MM.1S (cell line): Measurements from ENCODE around the gene DAAM1.

ENCODE experiments used
- DNase-seq: peaks from one replicate; pipeline ENCODE4 v3.0.0-alpha.2; 2015
- H2AFZ ChIP-seq: fragments of 300-600 bp; sonication (generic); 2 replicates; pipeline ENCODE4 v1.6.0; 2016; ENCODE audit warnings: antibody characterized with exemption, low read length
- H3F3A ChIP-seq: fragments of 300-600 bp; sonication (generic); 2 replicates; pipeline ENCODE4 v1.6.1; 2016; ENCODE audit warnings: mild to moderate bottlenecking, antibody characterized with exemption, low read length, moderate library complexity, mixed read lengths; ENCODE audit not compliant: insufficient read depth
- H3K27ac ChIP-seq: fragments of 300-600 bp; sonication (generic); 2 replicates; pipeline ENCODE4 v1.5.1; 2016; ENCODE audit warnings: mild to moderate bottlenecking, low read length
- H3K27me3 ChIP-seq: fragments of 300-600 bp; sonication (generic); replicated peaks from 2 replicates; pipeline ENCODE4 v1.6.0; 2016; ENCODE audit warnings: low read length; ENCODE audit not compliant: insufficient read depth
- H3K36me3 ChIP-seq: fragments of 300-600 bp; sonication (generic); replicated peaks from 2 replicates; pipeline ENCODE4 v1.6.1; 2016; ENCODE audit warnings: mild to moderate bottlenecking, low read length, mixed read lengths; ENCODE audit not compliant: insufficient read depth
- H3K4me1 ChIP-seq: fragments of 300-600 bp; sonication (generic); 2 replicates; pipeline ENCODE4 v1.6.1; 2016; ENCODE audit warnings: low read length, mixed read lengths
- H3K4me2 ChIP-seq: fragments of 300-600 bp; sonication (generic); 2 replicates; pipeline ENCODE4 v1.6.0; 2016; ENCODE audit warnings: low read depth, low read length
- H3K4me3 ChIP-seq: fragments of 300-600 bp; sonication (generic); 2 replicates; pipeline ENCODE4 v1.5.1; 2016; ENCODE audit warnings: low read length, mixed read lengths
- H3K79me2 ChIP-seq: fragments of 300-600 bp; sonication (generic); 2 replicates; pipeline ENCODE4 v1.6.1; 2016; ENCODE audit warnings: mixed run types, low read length, mixed read lengths
- H3K9ac ChIP-seq: fragments of 300-600 bp; sonication (generic); 2 replicates; pipeline ENCODE4 v1.6.1; 2016; ENCODE audit warnings: low read length, mixed read lengths
- H3K9me2 ChIP-seq: fragments of 300-600 bp; sonication (generic); replicated peaks from 2 replicates; pipeline ENCODE4 v1.6.1; 2016; ENCODE audit warnings: mild to moderate bottlenecking, low read length, mixed read lengths; ENCODE audit not compliant: insufficient read depth
- H3K9me3 ChIP-seq: fragments of 300-600 bp; sonication (generic); replicated peaks from 2 replicates; pipeline ENCODE4 v1.6.1; 2016; ENCODE audit warnings: mild to moderate bottlenecking, low read length, mixed read lengths; ENCODE audit not compliant: insufficient read depth
- H4K20me1 ChIP-seq: fragments of 300-600 bp; sonication (generic); 2 replicates; pipeline ENCODE4 v1.6.1; 2016; ENCODE audit warnings: mild to moderate bottlenecking, low read length, moderate library complexity, mixed read lengths; ENCODE audit not compliant: insufficient read depth
- EZH2 ChIP-seq: fragments of 300-600 bp; sonication (generic); optimal IDR thresholded peaks from 2 replicates; pipeline ENCODE3; 2017; ENCODE audit warnings: low read depth, mild to moderate bottlenecking, antibody characterized with exemption, low read length, mixed read lengths
- EZH2phosphoT487 ChIP-seq: fragments of 300-600 bp; sonication (generic); IDR thresholded peaks from 2 replicates; pipeline ENCODE4 v1.6.1; 2018; ENCODE audit warnings: antibody characterized with exemption, low read length
- TF ChIP-seq, protein P1 (sequence below): fragments of 300-600 bp; sonication (generic); IDR thresholded peaks from 2 replicates; pipeline ENCODE4 v1.5.1; 2016; ENCODE audit warnings: antibody characterized with exemption, low read length, mixed read lengths

The DAAM1 gene

DNA sequence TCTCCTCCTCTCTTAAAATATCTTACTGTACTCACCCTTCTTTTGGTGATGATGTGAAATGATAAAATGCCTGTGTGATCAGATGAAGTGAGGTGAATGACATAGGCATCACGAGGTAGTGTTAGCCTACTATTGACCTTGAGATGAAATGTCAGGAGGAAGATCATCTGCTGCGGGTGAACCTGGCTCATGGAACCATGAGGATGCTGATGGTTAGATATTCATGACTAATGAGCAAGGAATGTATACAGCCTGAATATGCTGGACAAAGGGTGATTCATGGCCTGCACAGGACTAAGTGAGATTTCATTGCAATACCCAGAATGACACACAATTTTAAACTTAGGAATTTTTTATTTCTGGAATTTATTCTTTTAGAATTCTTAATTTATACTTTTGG lies 89.6 kb downstream of the DAAM1 start:
- no peaks in the 10 kb centered on the region for H3K9me3 ChIP-seq
- no peaks in the 10 kb centered on the region for H4K20me1 ChIP-seq
- no peaks in the 10 kb centered on the region for H3K4me1 ChIP-seq
- H3K9me2 ChIP-seq, result no peaks in the 10 kb centered on the region
- H2AFZ ChIP-seq, result no peak overlapping the region
- no peak for DNase-seq
- no peaks in the 10 kb centered on the region for H3F3A ChIP-seq
- H3K79me2 ChIP-seq, result no peaks in the 10 kb centered on the region
- TF ChIP-seq EZH2phosphoT487, result no peak
- TF ChIP-seq, protein P1, sequence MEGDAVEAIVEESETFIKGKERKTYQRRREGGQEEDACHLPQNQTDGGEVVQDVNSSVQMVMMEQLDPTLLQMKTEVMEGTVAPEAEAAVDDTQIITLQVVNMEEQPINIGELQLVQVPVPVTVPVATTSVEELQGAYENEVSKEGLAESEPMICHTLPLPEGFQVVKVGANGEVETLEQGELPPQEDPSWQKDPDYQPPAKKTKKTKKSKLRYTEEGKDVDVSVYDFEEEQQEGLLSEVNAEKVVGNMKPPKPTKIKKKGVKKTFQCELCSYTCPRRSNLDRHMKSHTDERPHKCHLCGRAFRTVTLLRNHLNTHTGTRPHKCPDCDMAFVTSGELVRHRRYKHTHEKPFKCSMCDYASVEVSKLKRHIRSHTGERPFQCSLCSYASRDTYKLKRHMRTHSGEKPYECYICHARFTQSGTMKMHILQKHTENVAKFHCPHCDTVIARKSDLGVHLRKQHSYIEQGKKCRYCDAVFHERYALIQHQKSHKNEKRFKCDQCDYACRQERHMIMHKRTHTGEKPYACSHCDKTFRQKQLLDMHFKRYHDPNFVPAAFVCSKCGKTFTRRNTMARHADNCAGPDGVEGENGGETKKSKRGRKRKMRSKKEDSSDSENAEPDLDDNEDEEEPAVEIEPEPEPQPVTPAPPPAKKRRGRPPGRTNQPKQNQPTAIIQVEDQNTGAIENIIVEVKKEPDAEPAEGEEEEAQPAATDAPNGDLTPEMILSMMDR, result no peak
- no peak for TF ChIP-seq EZH2
- no peak overlapping the region for H3K27ac ChIP-seq
- no peak overlapping the region for H3K9ac ChIP-seq
- H3K4me3 ChIP-seq, result no peak overlapping the region
- no peaks in the 10 kb centered on the region for H3K27me3 ChIP-seq
- no peaks in the 10 kb centered on the region for H3K36me3 ChIP-seq
- no peak overlapping the region for H3K4me2 ChIP-seq

DNA sequence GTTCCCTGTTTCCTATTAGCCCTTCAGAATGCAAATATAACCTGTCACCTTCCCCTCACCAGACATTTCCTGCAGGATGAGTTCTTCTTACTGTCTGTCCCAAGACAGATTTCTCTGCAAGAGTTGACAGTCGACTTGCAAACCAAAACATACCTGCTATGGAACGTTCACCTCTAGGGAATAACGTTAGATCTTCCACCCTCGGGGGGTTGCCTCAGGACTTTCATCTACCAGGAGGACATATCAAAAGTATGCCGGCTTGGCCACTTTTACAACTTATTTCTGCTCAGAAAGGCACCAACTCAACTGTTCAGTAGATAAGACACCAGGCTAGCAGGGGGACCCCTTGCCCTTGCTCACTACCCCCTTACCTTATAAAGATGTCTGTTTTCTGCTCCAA lies 92.5 kb downstream of the DAAM1 start:
- Histone ChIP-seq H3K4me3 (no peak overlapping the region), H3K9me3 (no peaks in the 10 kb centered on the region), H3K4me1 (no peaks in the 10 kb centered on the region), H3K9ac (no peak overlapping the region), H3K9me2 (no peaks in the 10 kb centered on the region), H3K27me3 (no peaks in the 10 kb centered on the region), H2AFZ (no peak overlapping the region), H3K4me2 (no peak overlapping the region), H4K20me1 (no peaks in the 10 kb centered on the region), H3K36me3 (no peaks in the 10 kb centered on the region), H3F3A (no peaks in the 10 kb centered on the region), H3K79me2 (no peaks in the 10 kb centered on the region), H3K27ac (no peak overlapping the region)
- no peak for DNase-seq
- TF ChIP-seq, protein P1, result no peak
- TF ChIP-seq EZH2 (no peak), EZH2phosphoT487 (no peak)

DNA sequence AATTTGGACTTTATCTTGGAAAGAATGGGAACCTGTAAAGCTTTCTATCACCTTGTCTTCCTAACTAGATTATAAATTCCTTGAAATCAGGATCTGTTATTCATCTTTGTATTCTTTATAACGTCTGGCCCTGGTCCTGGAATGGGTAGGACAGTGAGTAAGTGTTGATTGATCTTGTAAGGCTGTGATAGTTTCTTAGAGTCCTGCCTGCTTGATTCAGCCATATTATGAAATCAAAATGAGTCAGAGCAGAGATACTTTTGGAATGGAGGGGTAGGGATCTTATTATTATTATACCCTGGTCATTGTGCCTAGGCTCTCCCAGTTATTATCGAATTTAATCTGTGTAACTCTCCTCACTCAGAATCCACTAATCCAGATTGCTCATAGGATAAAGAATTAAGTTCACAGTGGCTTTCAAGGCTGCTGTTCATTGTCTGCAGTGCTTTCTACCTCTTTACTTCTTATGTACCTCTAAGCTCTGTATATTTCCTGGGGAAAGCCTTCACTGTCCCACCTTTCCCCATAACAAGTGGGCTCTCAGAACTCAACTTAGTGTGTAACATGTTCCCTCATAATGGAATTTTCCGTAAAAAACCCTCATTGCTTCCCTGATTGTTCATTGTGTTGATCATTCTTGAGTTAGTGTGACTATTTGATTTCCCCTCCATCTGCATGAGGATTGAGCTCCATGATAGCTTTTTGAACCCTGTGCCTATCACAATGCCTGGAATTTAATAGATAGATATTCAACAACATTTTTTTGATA lies 93.3 kb downstream of the DAAM1 start:
- no peaks in the 10 kb centered on the region for H3K36me3 ChIP-seq
- H3K9me3 ChIP-seq, result no peaks in the 10 kb centered on the region
- no peak overlapping the region for H3K9ac ChIP-seq
- DNase-seq, result no peak
- no peaks in the 10 kb centered on the region for H4K20me1 ChIP-seq
- no peak overlapping the region for H3K27ac ChIP-seq
- TF ChIP-seq EZH2phosphoT487 (no peak), EZH2 (no peak)
- TF ChIP-seq, protein P1, result no peak
- H3K27me3 ChIP-seq, result no peaks in the 10 kb centered on the region
- H3K4me2 ChIP-seq, result no peak overlapping the region
- H2AFZ ChIP-seq, result no peak overlapping the region
- H3K79me2 ChIP-seq, result no peaks in the 10 kb centered on the region
- no peak overlapping the region for H3K4me3 ChIP-seq
- no peaks in the 10 kb centered on the region for H3K4me1 ChIP-seq
- H3F3A ChIP-seq, result no peaks in the 10 kb centered on the region
- H3K9me2 ChIP-seq, result no peaks in the 10 kb centered on the region
